ENCODE measurements around the gene CPSF3. TPM values are rescaled to one million over a fixed set of nuclear protein-coding genes. Genes with fewer than 3 reads are reported as not detected.

CPSF3 gene
- total RNA-seq, 1 donor from 2014 or later: 91.2 TPM

- DNase-seq (ENCODE audit: low read depth): no peak
- TF ChIP-seq, protein P1, sequence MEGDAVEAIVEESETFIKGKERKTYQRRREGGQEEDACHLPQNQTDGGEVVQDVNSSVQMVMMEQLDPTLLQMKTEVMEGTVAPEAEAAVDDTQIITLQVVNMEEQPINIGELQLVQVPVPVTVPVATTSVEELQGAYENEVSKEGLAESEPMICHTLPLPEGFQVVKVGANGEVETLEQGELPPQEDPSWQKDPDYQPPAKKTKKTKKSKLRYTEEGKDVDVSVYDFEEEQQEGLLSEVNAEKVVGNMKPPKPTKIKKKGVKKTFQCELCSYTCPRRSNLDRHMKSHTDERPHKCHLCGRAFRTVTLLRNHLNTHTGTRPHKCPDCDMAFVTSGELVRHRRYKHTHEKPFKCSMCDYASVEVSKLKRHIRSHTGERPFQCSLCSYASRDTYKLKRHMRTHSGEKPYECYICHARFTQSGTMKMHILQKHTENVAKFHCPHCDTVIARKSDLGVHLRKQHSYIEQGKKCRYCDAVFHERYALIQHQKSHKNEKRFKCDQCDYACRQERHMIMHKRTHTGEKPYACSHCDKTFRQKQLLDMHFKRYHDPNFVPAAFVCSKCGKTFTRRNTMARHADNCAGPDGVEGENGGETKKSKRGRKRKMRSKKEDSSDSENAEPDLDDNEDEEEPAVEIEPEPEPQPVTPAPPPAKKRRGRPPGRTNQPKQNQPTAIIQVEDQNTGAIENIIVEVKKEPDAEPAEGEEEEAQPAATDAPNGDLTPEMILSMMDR (conservative IDR thresholded peaks at IDR 0.05; ENCODE audit: low read depth, low read length): no peak
- no peak overlapping the region for H3K4me3 ChIP-seq (ENCODE audit: low read depth, low read length)
Observed at GRCh38 chr2:9439536-9439935, 16.1 kb downstream of the CPSF3 start.

- DNase-seq (ENCODE audit: low read depth): no peak
Observed at GRCh38 chr2:9440058-9440727, 16.7 kb downstream of the CPSF3 start.

DNA sequence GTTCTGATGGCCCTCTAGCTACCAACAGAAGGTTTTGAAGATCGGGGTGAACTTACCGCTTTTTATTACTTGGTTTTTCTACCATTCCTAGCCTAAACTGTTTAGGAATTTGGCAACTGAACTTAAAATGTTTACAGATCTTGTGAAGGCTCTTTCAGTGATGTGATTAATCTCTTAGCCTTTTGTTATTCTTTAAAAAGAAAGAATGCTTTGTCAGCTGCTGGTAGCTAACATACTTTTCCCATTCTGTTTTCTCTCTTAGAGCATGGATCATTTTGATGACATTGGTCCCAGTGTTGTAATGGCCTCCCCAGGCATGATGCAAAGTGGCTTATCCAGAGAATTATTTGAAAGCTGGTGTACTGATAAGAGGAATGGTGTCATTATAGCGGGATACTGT, 18.1 kb downstream of the CPSF3 start:
- no peak for DNase-seq (ENCODE audit: low read depth)
- TF ChIP-seq, protein P1 (conservative IDR thresholded peaks at IDR 0.05; ENCODE audit: low read depth, low read length): no peak
- H3K4me3 ChIP-seq (ENCODE audit: low read depth, low read length): no peak overlapping the region

More at GRCh38 chr2:9440058-9440727, 16.7 kb downstream of the CPSF3 start:
- TF ChIP-seq, protein P1 (conservative IDR thresholded peaks at IDR 0.05; ENCODE audit: low read depth, low read length): no peak
- H3K4me3 ChIP-seq (ENCODE audit: low read depth, low read length): no peak overlapping the region

- no peak overlapping the region for H3K4me3 ChIP-seq (ENCODE audit: low read depth, low read length)
- TF ChIP-seq, protein P1 (conservative IDR thresholded peaks at IDR 0.05; ENCODE audit: low read depth, low read length): no peak
- no peak for DNase-seq (ENCODE audit: low read depth)
Observed at GRCh38 chr2:9443526-9443925, 20.1 kb downstream of the CPSF3 start.

- H3K4me3 ChIP-seq (ENCODE audit: low read depth, low read length): no peak overlapping the region
- no peak for DNase-seq (ENCODE audit: low read depth)
- TF ChIP-seq, protein P1 (conservative IDR thresholded peaks at IDR 0.05; ENCODE audit: low read depth, low read length): no peak
Observed at GRCh38 chr2:9445089-9445488, 21.6 kb downstream of the CPSF3 start.

- TF ChIP-seq, protein P1 (conservative IDR thresholded peaks at IDR 0.05; ENCODE audit: low read depth, low read length): no peak
- H3K4me3 ChIP-seq (ENCODE audit: low read depth, low read length): no peak overlapping the region
- DNase-seq (ENCODE audit: low read depth): no peak
Observed at GRCh38 chr2:9451231-9451630, 27.8 kb downstream of the CPSF3 start.

- H3K4me3 ChIP-seq (ENCODE audit: low read depth, low read length): no peak overlapping the region
- TF ChIP-seq, protein P1 (conservative IDR thresholded peaks at IDR 0.05; ENCODE audit: low read depth, low read length): no peak
- no peak for DNase-seq (ENCODE audit: low read depth)
Observed at GRCh38 chr2:9460441-9461017, 37.1 kb downstream of the CPSF3 start.

Data from epithelial cell of proximal tubule (primary cell).